Measurements from ENCODE around the gene ZNF736. TPM values are rescaled to one million over a fixed set of nuclear protein-coding genes. Genes with fewer than 3 reads are reported as not detected.

Gene ZNF736
- total RNA-seq, 1 donor from 2014 or later, result 63.8 TPM

Other genes with a start within 250 kb of the ZNF736 start
- not detected for gene ZNF735, start 106.8 kb upstream of the ZNF736 start, total RNA-seq
- gene ZNF679, start 85.5 kb upstream of the ZNF736 start, total RNA-seq, result not detected
- gene ZNF680, start 249.1 kb downstream of the ZNF736 start, total RNA-seq, result 73.6 TPM

Data from occipital lobe (tissue), 1 donor.